GM12878 (cell line): ENCODE measurements around the gene SEMA3G. TPM values are rescaled to one million over a fixed set of nuclear protein-coding genes. Genes with fewer than 3 reads are reported as not detected.

Experiments
- ATAC-seq: fragments of 200-7000 bp; cut with Tn5 transposase; 3 replicates; pipeline ENCODE4 v1.9.1; 2020; ENCODE audit warnings: mild to moderate bottlenecking, moderate library complexity
- BruUV-seq: library from RNA; stranded (reverse); fragments of 400-500 nt; replicated peaks from 2 replicates; lab custom pipeline; 2021; lab: Mats Ljungman, UMichigan
- CTCF ChIA-PET: fragments of 300-600 bp; sonication (Branson Sonifier 250); formaldehyde crosslinking; extraction: SDS; loops from one replicate; lab custom pipeline; 2021; ENCODE audit warnings: inconsistent platforms; lab: Yijun Ruan, JAX
- POLR2A ChIA-PET: fragments of 350-600 bp; formaldehyde crosslinking; extraction: SDS; loops from one replicate; lab custom pipeline; 2021; ENCODE audit warnings: inconsistent platforms; lab: Charles Lee
- RAD21 ChIA-PET: fragments of 300-600 bp; sonication (Branson Sonifier 250); formaldehyde crosslinking; loops from one replicate; lab custom pipeline; 2023; ENCODE audit warnings: antibody characterized with exemption; ENCODE audit not compliant: unreplicated experiment; lab: Charles Lee
- SMC1A ChIA-PET: fragments of 300-600 bp; sonication (Branson Sonifier 250); formaldehyde crosslinking; loops from one replicate; lab custom pipeline; 2023; ENCODE audit not compliant: unreplicated experiment, uncharacterized antibody; lab: Charles Lee
- DNase-seq: peaks from one replicate; pipeline ENCODE4 v3.0.0-alpha.2; 2011; ENCODE audit warnings: low read depth, low spot score
- FAIRE-seq: peaks from 3 replicates; lab custom pipeline; 2011; peaks lifted over from hg19 to GRCh38; lab: Jason Lieb, UNC
- H2AFZ ChIP-seq: 2 replicates; pipeline ENCODE4 v1.6.0; 2011; ENCODE audit warnings: low read depth, low read length, control low read depth; ENCODE audit not compliant: control insufficient read depth
- H3K27ac ChIP-seq: 2 replicates; pipeline ENCODE4 v1.5.1; 2011; ENCODE audit warnings: control low read depth; ENCODE audit not compliant: control insufficient read depth, insufficient read depth
- H3K27me3 ChIP-seq, 2 experiments: replicated peaks in 1 of 2; 2 replicates each; pipeline versions ENCODE4 v1.6.0 to v1.6.1; 2011; ENCODE audit warnings: low read length in 1 of 2; ENCODE audit not compliant: control insufficient read depth in 2 of 2, insufficient read depth in 2 of 2
- H3K36me3 ChIP-seq, 2 experiments: 2 replicates each; pipeline ENCODE4 v1.5.1; 2011; ENCODE audit warnings: low read length in 1 of 2; ENCODE audit not compliant: control insufficient read depth in 2 of 2, insufficient read depth in 2 of 2
- H3K4me1 ChIP-seq: 2 replicates; pipeline ENCODE4 v1.6.1; 2011; ENCODE audit warnings: mild to moderate bottlenecking, low read length, moderate library complexity, mixed read lengths; ENCODE audit not compliant: control insufficient read depth, insufficient read depth
- H3K4me2 ChIP-seq: 2 replicates; pipeline ENCODE4 v1.6.0; 2011; ENCODE audit warnings: control low read depth; ENCODE audit not compliant: control insufficient read depth, insufficient read depth
- H3K4me3 ChIP-seq: fragments of 200-600 bp; sonication (generic); 2 replicates; pipeline ENCODE4 v1.5.1; 2016
- H3K79me2 ChIP-seq: 2 replicates; pipeline ENCODE4 v1.6.0; 2011; ENCODE audit warnings: low read length; ENCODE audit not compliant: control insufficient read depth, insufficient read depth
- H3K9ac ChIP-seq: 2 replicates; pipeline ENCODE4 v1.8.0; 2011; ENCODE audit warnings: low read length, control low read depth, mixed read lengths; ENCODE audit not compliant: control insufficient read depth, insufficient read depth
- H3K9me3 ChIP-seq: replicated peaks from 3 replicates; pipeline ENCODE4 v1.5.1; 2011; ENCODE audit warnings: mild to moderate bottlenecking, low read length; ENCODE audit not compliant: control insufficient read depth, insufficient read depth
- H4K20me1 ChIP-seq: 2 replicates; pipeline ENCODE4 v1.6.0; 2011; ENCODE audit not compliant: control insufficient read depth, insufficient read depth
- HDAC2 ChIP-seq: fragments of 200-600 bp; sonication (generic); IDR thresholded peaks from 2 replicates; pipeline ENCODE4 v1.6.1; 2017
- HDGF ChIP-seq: fragments of 450-650 bp; IDR thresholded peaks from 2 replicates; pipeline ENCODE4 v1.6.1; 2016; ENCODE audit warnings: antibody characterized with exemption
- LARP7 ChIP-seq: fragments of 450-650 bp; IDR thresholded peaks from 2 replicates; pipeline ENCODE4 v1.6.1; 2017; ENCODE audit warnings: mild to moderate bottlenecking
- TAF1 ChIP-seq: IDR thresholded peaks from 2 replicates; pipeline ENCODE4 v1.6.1; 2011; ENCODE audit warnings: mild to moderate bottlenecking, low read depth, low read length, borderline replicate concordance
- TCF12 ChIP-seq: IDR thresholded peaks from 2 replicates; pipeline ENCODE4 v1.6.1; 2011; ENCODE audit warnings: low read depth, mild to moderate bottlenecking, low read length
- ZNF384 ChIP-seq: IDR thresholded peaks from 2 replicates; pipeline ENCODE4 v1.6.1; 2012; ENCODE audit warnings: low read depth, mild to moderate bottlenecking, low read length, improper control_type of control experiment, borderline replicate concordance
- WGBS: methylation state at CpG from one replicate; pipeline ENCODE4 v1.1.6; 2016; ENCODE audit warnings: low lambda C conversion rate; ENCODE audit not compliant: insufficient replicate concordance, insufficient coverage; ENCODE audit errors: missing lambda C conversion rate; 5-methylcytosine and 5-hydroxymethylcytosine counted together
- in situ Hi-C: fragments of 300-500 bp; cut with MboI; formaldehyde crosslinking; loops from 9 replicates; pipeline ENCODE4 v1.14.3; 2018; ENCODE audit warnings: mixed read lengths
- intact Hi-C: fragments of 100-400 bp; cut with micrococcal nuclease; formaldehyde crosslinking; loops from one replicate; pipeline ENCODE4 v1.14.2; 2022; ENCODE audit not compliant: unreplicated experiment
- polyA plus RNA-seq, 11 experiments: library from polyadenylated mRNA; depleted of rRNA in 4 of 11; unstranded in 6 of 11; stranded (reverse) in 5 of 11; fragments of >200 nt; fragmentation: Nextera tagmentation in 4 of 11; fragmentation: Illumina TruSeq in 1 of 11; extraction: Ambion mirVana in 4 of 11; extraction: Trizol in 1 of 11; gene quantifications; 1 replicate in 1 of 11; 2 replicates in 10 of 11; pipeline versions ENCODE4 v1.2.1 to v1.2.3, GENCODE V29; 2011 to 2016; ENCODE audit warnings: inconsistent platforms in 2 of 11, missing spikeins in 2 of 11, low read depth in 1 of 11
- total RNA-seq, 4 experiments: library from RNA; depleted of rRNA in 3 of 4; stranded (reverse); fragments of >200 nt in 3 of 4; fragmentation: Illumina TruSeq in 1 of 4; extraction: Trizol in 1 of 4; gene quantifications; 2 replicates each; pipeline versions ENCODE4 v1.2.1 to v1.2.3, GENCODE V29; 2013 to 2021
- TF ChIP-seq, protein P1 (sequence below): fragments of 450-650 bp; IDR thresholded peaks from 2 replicates; pipeline ENCODE4 v1.6.1; 2016; ENCODE audit warnings: mild to moderate bottlenecking

SEMA3G gene
- total and polyA plus RNA-seq, 10 of the 15 experiments (the other 5 are each of a cell fraction or from before 2014, with no cell fraction given), result 0.03 to 0.04 TPM; not detected in 8

DNA sequence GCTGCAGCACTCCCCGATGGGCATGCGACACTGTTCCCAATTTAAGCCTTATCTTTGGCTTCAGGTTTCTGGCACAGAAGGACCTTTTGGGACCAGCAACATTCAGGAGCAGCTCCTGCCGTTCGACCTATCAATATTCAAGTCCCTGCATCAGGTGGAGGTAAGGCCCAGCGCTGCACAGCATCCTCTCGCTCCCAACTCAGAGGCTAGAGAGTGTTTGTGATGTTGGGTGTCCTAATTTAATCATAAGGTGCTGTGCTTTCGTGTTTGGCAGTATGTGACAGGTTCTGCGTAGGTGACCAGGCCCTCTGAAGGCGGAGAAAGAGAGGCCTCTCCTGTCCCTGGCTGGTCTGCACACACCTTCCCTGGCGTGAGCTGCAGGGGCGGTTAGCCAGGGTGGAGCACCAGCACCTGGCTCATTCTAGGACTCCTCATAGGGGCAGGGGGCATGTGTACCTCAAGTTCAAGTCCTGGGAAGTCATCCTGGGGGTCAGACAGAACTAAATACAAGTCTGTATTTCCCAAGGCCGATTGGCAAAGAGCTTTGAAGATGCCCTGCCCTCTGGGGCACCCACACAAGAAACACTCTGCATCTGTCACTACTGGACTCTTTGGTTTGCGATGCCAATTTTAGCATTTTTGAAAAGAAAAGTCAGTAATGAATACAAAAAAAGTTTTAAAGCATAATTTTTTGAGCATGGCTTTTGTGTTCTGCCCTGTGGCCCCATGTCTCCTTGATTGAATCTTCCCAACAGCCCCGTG, 27.5 kb upstream of the SEMA3G start:
- TF ChIP-seq HDAC2 (no peak), TCF12 (no peak), LARP7 (no peak), HDGF (no peak), TAF1 (no peak), ZNF384 (no peak)
- TF ChIP-seq, protein P1, sequence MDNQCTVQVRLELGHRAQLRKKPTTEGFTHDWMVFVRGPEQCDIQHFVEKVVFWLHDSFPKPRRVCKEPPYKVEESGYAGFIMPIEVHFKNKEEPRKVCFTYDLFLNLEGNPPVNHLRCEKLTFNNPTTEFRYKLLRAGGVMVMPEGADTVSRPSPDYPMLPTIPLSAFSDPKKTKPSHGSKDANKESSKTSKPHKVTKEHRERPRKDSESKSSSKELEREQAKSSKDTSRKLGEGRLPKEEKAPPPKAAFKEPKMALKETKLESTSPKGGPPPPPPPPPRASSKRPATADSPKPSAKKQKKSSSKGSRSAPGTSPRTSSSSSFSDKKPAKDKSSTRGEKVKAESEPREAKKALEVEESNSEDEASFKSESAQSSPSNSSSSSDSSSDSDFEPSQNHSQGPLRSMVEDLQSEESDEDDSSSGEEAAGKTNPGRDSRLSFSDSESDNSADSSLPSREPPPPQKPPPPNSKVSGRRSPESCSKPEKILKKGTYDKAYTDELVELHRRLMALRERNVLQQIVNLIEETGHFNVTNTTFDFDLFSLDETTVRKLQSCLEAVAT, result no peak
- POLR2A ChIA-PET, result no interaction called here
- no TSS peak for BruUV-seq
- RAD21 ChIA-PET, result interaction anchor here (1.0 to 1.4 kb wide), 2 partner anchors 64 to 210 kb away, joined by 3 read pairs; partner anchors contain the start of gene UQCC5
- CTCF ChIA-PET, result interaction anchor here (0.9 kb wide), 3 partner anchors 14 to 456 kb away, joined by 3 to 4 read pairs (median 3); no protein-coding TSS in a partner anchor
- intact Hi-C loops, result no loop called here
- Histone ChIP-seq H3K27me3 (no peaks in the 10 kb centered on the region), H3K79me2 (no peaks in the 10 kb centered on the region), H4K20me1 (no peaks in the 10 kb centered on the region), H2AFZ (no peak overlapping the region), H3K4me3 (no peak overlapping the region), H3K4me2 (no peak overlapping the region), H3K36me3 (peaks cover 16 to 27% of the 10 kb centered on the region in 2 experiments), H3K9ac (no peak overlapping the region), H3K9me3 (no peaks in the 10 kb centered on the region), H3K4me1 (no peaks in the 10 kb centered on the region), H3K27ac (no peak overlapping the region)
- no peak for ATAC-seq
- WGBS, result 75% methylated on average over 14 of the region's 14 CpGs
- no peak for DNase-seq
- in situ Hi-C loops, result no loop called here
- FAIRE-seq, result no peak
- SMC1A ChIA-PET, result no interaction called here
